ENCODE data around the gene SARDH. TPM values are rescaled to one million over a fixed set of nuclear protein-coding genes. Genes with fewer than 3 reads are reported as not detected.
A peak's percentile ranks its signal among the peaks of the same experiment; 100 is the strongest.
"Not testable (repeated sequence)": the region's sequence is repeated elsewhere in the genome, so short reads cannot be mapped to it uniquely, and the experiment has no call there.

SARDH gene
- total and polyA plus RNA-seq, 4 experiments from 2014 or later, result 2.5 to 19.3 (median 11.4) TPM

GRCh38 chr9:133632806-133633680 is 105.1 kb downstream of the SARDH start:
- POLR2A ChIA-PET (ENCODE audit: partially characterized antibody), result no interaction called here

GRCh38 chr9:133631111-133631510 is 107.0 kb downstream of the SARDH start:
- Mint-ChIP-seq H3K27ac (no peak overlapping the region), H3K9me3 (peaks cover 1 to 14% (median 9%) of the 10 kb centered on the region in 8 donors), H3K36me3 (peaks cover 1 to 5% of the 10 kb centered on the region in 2 donors), H3K27me3 (peaks cover 2 to 8% of the 10 kb centered on the region in 2 donors), H3K4me1 (no peaks in the 10 kb centered on the region), H3K4me3 (no peak overlapping the region)
- H3K4me1 ChIP-seq (ENCODE audit: insufficient read depth, low read length), result no peaks in the 10 kb centered on the region
- no peaks in the 10 kb centered on the region for H3K36me3 ChIP-seq (ENCODE audit: insufficient read depth, low read length)
- no peak for DNase-seq
- POLR2A ChIA-PET (ENCODE audit: partially characterized antibody), result no interaction called here
- intact Hi-C loops (cut with micrococcal nuclease), result no loop called here
- no peak overlapping the region for H3K4me3 ChIP-seq (ENCODE audit: low read length in 2 of 2)
- no peak overlapping the region for H3K27ac ChIP-seq (ENCODE audit: low read depth, low read length)
- CTCF ChIA-PET (ENCODE audit: partially characterized antibody), result interaction anchor here (0.7 kb wide), 1 partner anchor 32 kb away, joined by 3 read pairs; no protein-coding TSS in a partner anchor
- no peaks in the 10 kb centered on the region for H3K9me3 ChIP-seq (ENCODE audit: control insufficient read depth in 1 of 2, low read length in 2 of 2)
- H3K27me3 ChIP-seq (ENCODE audit: insufficient read depth, low read length), result no peaks in the 10 kb centered on the region

More at GRCh38 chr9:133632806-133633680, 105.1 kb downstream of the SARDH start:
- no peak overlapping the region for H3K4me3 Mint-ChIP-seq
- H3K27ac Mint-ChIP-seq, result peak overlapping the region in 1 of 7 donors; percentile 4
- Histone ChIP-seq H3K27me3 (ENCODE audit: insufficient read depth, low read length) (no peaks in the 10 kb centered on the region), H3K4me3 (ENCODE audit: low read length in 2 of 2) (no peak overlapping the region), H3K4me1 (ENCODE audit: insufficient read depth, low read length) (no peaks in the 10 kb centered on the region), H3K27ac (ENCODE audit: low read depth, low read length) (no peak overlapping the region), H3K36me3 (ENCODE audit: insufficient read depth, low read length) (no peaks in the 10 kb centered on the region), H3K9me3 (ENCODE audit: control insufficient read depth in 1 of 2, low read length in 2 of 2) (no peaks in the 10 kb centered on the region)
- no peaks in the 10 kb centered on the region for H3K4me1 Mint-ChIP-seq
- peaks cover 0 to 8% of the 10 kb centered on the region in 2 donors for H3K27me3 Mint-ChIP-seq
- no peak for DNase-seq
- intact Hi-C loops (cut with micrococcal nuclease), result no loop called here
- CTCF ChIA-PET (ENCODE audit: partially characterized antibody), result interaction anchor here (1.5 kb wide), 1 partner anchor 94 kb away, joined by 4 read pairs; no protein-coding TSS in a partner anchor
- no peaks in the 10 kb centered on the region for H3K36me3 Mint-ChIP-seq
- H3K9me3 Mint-ChIP-seq, result no peaks in the 10 kb centered on the region

DNA sequence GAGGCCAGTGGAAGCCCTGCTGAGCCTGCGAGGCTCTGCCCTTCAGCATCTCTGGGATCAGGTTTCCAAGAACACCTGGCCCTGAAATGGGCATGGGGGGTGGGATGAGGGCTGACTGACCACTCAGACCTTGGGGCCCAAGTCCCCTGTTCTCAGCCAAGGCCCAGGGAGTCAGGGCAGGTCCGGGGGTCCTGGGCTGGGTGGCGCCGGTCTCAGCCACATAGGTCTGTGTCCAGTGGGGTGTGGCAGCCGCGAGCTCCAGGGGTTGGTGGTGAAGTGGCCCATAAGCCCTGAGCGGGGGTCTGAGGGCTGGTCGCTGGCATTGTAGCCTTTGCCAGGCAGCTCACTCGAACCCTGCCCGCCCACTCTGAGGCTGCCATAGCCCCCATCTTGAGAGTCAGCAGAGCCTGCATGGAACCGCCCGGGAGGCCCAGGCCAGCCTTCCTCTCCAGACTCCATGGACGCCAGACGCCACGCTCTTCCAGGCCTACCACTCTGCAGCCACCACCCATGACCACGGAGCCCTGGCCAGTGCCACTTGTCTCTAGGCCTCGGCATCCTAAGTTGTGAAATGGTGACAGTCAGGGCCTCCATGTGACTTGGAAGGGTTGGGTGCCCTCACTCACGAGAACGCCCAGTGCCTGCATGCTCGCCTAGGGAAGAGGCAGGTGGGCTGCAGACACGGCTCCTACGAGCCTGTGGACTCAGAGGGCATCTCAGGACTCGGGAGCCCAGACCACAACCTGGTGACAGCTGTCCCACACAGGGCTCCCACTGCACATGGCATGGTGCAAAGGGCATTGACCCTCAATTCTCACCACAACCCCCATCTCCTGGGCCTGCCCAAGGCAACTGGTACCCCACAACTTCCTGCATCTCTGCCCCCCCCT is 108.7 kb downstream of the SARDH start:
- H3K4me3 ChIP-seq (ENCODE audit: low read length in 2 of 2), result no peak overlapping the region
- Mint-ChIP-seq H3K9me3 (peaks cover 2 to 27% (median 15%) of the 10 kb centered on the region in 8 donors), H3K27ac (no peak overlapping the region), H3K4me3 (no peak overlapping the region), H3K27me3 (peaks cover 2 to 5% of the 10 kb centered on the region in 2 donors), H3K4me1 (no peaks in the 10 kb centered on the region), H3K36me3 (peaks cover 1 to 6% of the 10 kb centered on the region in 2 donors)
- H3K9me3 ChIP-seq (ENCODE audit: control insufficient read depth in 1 of 2, low read length in 2 of 2), result no peaks in the 10 kb centered on the region
- H3K27me3 ChIP-seq (ENCODE audit: insufficient read depth, low read length), result no peaks in the 10 kb centered on the region
- ChIA-PET CTCF (ENCODE audit: partially characterized antibody) (no interaction called here), POLR2A (ENCODE audit: partially characterized antibody) (no interaction called here)
- intact Hi-C loops (cut with micrococcal nuclease), result no loop called here
- DNase-seq, result no peak
- H3K27ac ChIP-seq (ENCODE audit: low read depth, low read length), result no peak overlapping the region
- H3K36me3 ChIP-seq (ENCODE audit: insufficient read depth, low read length), result no peaks in the 10 kb centered on the region
- H3K4me1 ChIP-seq (ENCODE audit: insufficient read depth, low read length), result no peaks in the 10 kb centered on the region

DNA sequence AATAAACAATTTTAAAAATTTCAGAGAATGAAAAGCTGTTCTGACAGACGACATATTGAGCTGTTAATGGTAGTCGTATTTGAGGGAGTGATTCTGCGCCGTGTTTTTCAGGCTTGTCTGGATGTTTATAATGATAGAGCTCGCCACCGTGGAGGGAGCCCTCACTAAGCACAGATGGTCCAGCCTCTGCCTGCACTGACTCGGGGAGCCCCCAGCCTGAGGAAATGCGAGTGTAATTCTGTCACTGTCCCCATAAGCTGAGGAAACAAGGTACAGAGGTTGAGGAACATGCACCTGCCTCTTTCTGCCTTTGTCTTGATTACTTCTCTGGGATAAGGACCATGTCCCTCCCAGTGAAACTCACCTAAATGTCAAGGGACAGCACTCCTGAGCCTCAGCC is 109.4 kb downstream of the SARDH start:
- H3K4me3 ChIP-seq (ENCODE audit: low read length in 2 of 2), result no peak overlapping the region

DNA sequence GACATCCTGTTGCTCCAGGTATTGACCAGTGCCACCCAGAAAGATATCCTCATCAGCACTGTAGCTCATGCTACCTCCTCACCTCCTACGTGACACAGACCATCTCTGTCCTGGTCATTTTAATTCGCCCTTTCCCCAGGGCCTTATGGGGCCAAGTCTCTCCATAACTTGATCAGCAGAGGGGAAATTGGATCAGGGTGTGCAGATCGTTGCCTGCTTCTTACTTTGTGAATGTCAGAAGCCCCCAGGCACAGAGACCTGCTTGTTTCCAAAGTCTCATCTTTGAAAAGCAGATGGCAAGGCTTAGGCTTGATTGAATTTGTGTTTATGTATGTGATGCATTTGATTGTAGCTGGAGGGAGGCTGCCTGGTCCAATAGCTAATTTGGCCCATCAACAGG is 110.8 kb downstream of the SARDH start:
- Histone ChIP-seq H3K27me3 (ENCODE audit: insufficient read depth, low read length) (no peaks in the 10 kb centered on the region), H3K4me1 (ENCODE audit: insufficient read depth, low read length) (peaks cover 3% of the 10 kb centered on the region), H3K36me3 (ENCODE audit: insufficient read depth, low read length) (no peaks in the 10 kb centered on the region), H3K9me3 (ENCODE audit: control insufficient read depth in 1 of 2, low read length in 2 of 2) (no peaks in the 10 kb centered on the region), H3K27ac (ENCODE audit: low read depth, low read length) (no peak overlapping the region), H3K4me3 (ENCODE audit: low read length in 2 of 2) (no peak overlapping the region)
- Mint-ChIP-seq H3K27ac (no peak overlapping the region), H3K36me3 (peaks cover 1 to 6% of the 10 kb centered on the region in 2 donors), H3K4me1 (peaks cover 0 to 9% (median 6%) of the 10 kb centered on the region in 4 donors), H3K4me3 (no peak overlapping the region), H3K9me3 (peaks cover 2 to 29% (median 16%) of the 10 kb centered on the region in 8 donors), H3K27me3 (peaks cover 2% of the 10 kb centered on the region in 2 donors)
- intact Hi-C loops (cut with micrococcal nuclease), result no loop called here
- DNase-seq, result no peak
- ChIA-PET CTCF (ENCODE audit: partially characterized antibody) (no interaction called here), POLR2A (ENCODE audit: partially characterized antibody) (no interaction called here)

More for the DNA sequence above, 109.4 kb downstream of the SARDH start:
- Histone ChIP-seq H3K27ac (ENCODE audit: low read depth, low read length) (no peak overlapping the region), H3K9me3 (ENCODE audit: control insufficient read depth in 1 of 2, low read length in 2 of 2) (no peaks in the 10 kb centered on the region), H3K4me1 (ENCODE audit: insufficient read depth, low read length) (no peaks in the 10 kb centered on the region), H3K27me3 (ENCODE audit: insufficient read depth, low read length) (no peaks in the 10 kb centered on the region), H3K36me3 (ENCODE audit: insufficient read depth, low read length) (no peaks in the 10 kb centered on the region)
- Mint-ChIP-seq H3K4me1 (no peaks in the 10 kb centered on the region), H3K27me3 (peaks cover 2 to 5% of the 10 kb centered on the region in 2 donors), H3K9me3 (peaks cover 2 to 29% (median 16%) of the 10 kb centered on the region in 8 donors), H3K36me3 (peaks cover 1 to 6% of the 10 kb centered on the region in 2 donors), H3K4me3 (no peak overlapping the region), H3K27ac (no peak overlapping the region)
- ChIA-PET CTCF (ENCODE audit: partially characterized antibody) (no interaction called here), POLR2A (ENCODE audit: partially characterized antibody) (no interaction called here)
- intact Hi-C loops (cut with micrococcal nuclease), result no loop called here
- DNase-seq, result no peak

GRCh38 chr9:133626008-133626407 is 112.1 kb downstream of the SARDH start:
- H3K27ac ChIP-seq (ENCODE audit: low read depth, low read length); intact Hi-C loops (cut with micrococcal nuclease); DNase-seq; H3K36me3 Mint-ChIP-seq; H3K4me3 Mint-ChIP-seq; H3K27me3 Mint-ChIP-seq; POLR2A ChIA-PET (ENCODE audit: partially characterized antibody); H3K27ac Mint-ChIP-seq; H3K9me3 ChIP-seq (ENCODE audit: control insufficient read depth in 1 of 2, low read length in 2 of 2); CTCF ChIA-PET (ENCODE audit: partially characterized antibody); H3K4me3 ChIP-seq (ENCODE audit: low read length in 2 of 2); H3K27me3 ChIP-seq (ENCODE audit: insufficient read depth, low read length); H3K4me1 ChIP-seq (ENCODE audit: insufficient read depth, low read length); H3K36me3 ChIP-seq (ENCODE audit: insufficient read depth, low read length): not testable (repeated sequence)
- Mint-ChIP-seq H3K9me3 (peaks cover 2 to 29% (median 16%) of the 10 kb centered on the region in 8 donors), H3K4me1 (peaks cover 9 to 20% (median 16%) of the 10 kb centered on the region in 4 donors)

DNA sequence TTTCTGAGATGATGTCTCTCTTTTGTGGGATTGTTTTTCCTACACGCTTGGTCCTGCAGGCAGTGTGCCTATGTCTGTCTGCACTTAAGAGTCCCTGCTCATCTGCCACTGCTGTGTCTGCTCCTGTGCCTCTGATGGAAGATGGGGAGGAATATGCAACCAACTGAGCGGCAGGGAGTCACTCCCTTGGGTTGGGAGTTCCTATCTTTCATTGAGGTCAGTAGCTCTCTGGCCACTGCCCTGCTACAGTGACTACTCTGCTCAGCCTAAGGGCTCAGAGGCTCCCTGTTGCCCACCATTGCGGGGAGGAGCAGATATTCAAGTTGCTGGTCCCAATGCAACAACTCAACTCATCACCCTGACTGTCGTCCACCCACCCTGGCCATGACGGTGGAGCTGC is 115.6 kb downstream of the SARDH start:
- H3K4me3 Mint-ChIP-seq, result no peak overlapping the region
- peaks cover 30% of the 10 kb centered on the region for H3K4me1 ChIP-seq (ENCODE audit: insufficient read depth, low read length)
- DNase-seq, result no peak
- H3K9me3 Mint-ChIP-seq, result peaks cover 2 to 31% (median 16%) of the 10 kb centered on the region in 8 donors
- H3K27me3 Mint-ChIP-seq, result peaks cover 0 to 2% of the 10 kb centered on the region in 2 donors
- ChIA-PET CTCF (ENCODE audit: partially characterized antibody) (no interaction called here), POLR2A (ENCODE audit: partially characterized antibody) (no interaction called here)
- H3K9me3 ChIP-seq (ENCODE audit: control insufficient read depth in 1 of 2, low read length in 2 of 2), result no peaks in the 10 kb centered on the region
- H3K36me3 Mint-ChIP-seq, result peaks cover 1 to 6% of the 10 kb centered on the region in 2 donors
- H3K36me3 ChIP-seq (ENCODE audit: insufficient read depth, low read length), result no peaks in the 10 kb centered on the region
- intact Hi-C loops (cut with micrococcal nuclease), result no loop called here
- no peaks in the 10 kb centered on the region for H3K27me3 ChIP-seq (ENCODE audit: insufficient read depth, low read length)
- H3K4me3 ChIP-seq (ENCODE audit: low read length in 2 of 2), result no peak overlapping the region
- H3K4me1 Mint-ChIP-seq, result peaks cover 19 to 49% (median 39%) of the 10 kb centered on the region in 4 donors
- H3K27ac Mint-ChIP-seq, result peak overlapping the region in 1 of 7 donors; percentile 57
- H3K27ac ChIP-seq (ENCODE audit: low read depth, low read length), result no peak overlapping the region
